ENCODE measurements around the gene VASP.
"Not testable (repeated sequence)": the region's sequence is repeated elsewhere in the genome, so short reads cannot be mapped to it uniquely, and the experiment has no call there.

- TF ChIP-seq CTCF (conservative IDR thresholded peaks at IDR 0.05; ENCODE audit: low read length); EZH2phosphoT487 (IDR thresholded peaks at IDR 0.05; ENCODE audit: borderline replicate concordance): not testable (repeated sequence)
Measured at GRCh38 chr19:45510352-45510751, 3.1 kb downstream of the VASP start.
